ENCODE results near the gene PSD2. TPM values are rescaled to one million over a fixed set of nuclear protein-coding genes. Genes with fewer than 3 reads are reported as not detected.

PSD2 gene
- total RNA-seq, 1 donor from 2014 or later: not detected

DNA sequence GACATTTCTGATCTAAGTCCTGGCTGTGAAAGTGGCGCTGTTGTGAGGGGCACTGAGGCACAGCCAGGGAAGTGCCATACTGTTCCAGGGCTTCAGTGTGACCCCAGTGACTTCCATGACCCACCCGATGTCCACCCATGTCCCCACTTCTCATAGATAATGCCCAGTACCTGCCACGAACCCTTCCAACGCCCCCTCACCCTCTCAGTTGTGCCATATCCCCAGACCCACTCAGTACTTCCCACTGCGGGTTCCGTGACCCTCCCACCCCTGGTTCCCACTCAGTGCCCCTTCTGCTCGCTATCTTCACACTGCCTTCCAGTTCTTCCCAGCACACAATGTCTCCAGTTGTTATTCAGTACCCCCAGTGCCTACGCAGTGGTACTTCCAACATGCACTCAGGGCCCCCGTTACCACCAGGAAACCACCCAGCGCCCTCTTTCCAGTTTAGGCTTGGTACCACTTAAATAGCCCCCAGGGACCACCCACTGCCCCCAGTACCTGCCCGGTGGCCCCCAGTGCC lies 30.7 kb upstream of the PSD2 start:
- no peak for DNase-seq (ENCODE audit: low read depth)
- TF ChIP-seq, protein P1, sequence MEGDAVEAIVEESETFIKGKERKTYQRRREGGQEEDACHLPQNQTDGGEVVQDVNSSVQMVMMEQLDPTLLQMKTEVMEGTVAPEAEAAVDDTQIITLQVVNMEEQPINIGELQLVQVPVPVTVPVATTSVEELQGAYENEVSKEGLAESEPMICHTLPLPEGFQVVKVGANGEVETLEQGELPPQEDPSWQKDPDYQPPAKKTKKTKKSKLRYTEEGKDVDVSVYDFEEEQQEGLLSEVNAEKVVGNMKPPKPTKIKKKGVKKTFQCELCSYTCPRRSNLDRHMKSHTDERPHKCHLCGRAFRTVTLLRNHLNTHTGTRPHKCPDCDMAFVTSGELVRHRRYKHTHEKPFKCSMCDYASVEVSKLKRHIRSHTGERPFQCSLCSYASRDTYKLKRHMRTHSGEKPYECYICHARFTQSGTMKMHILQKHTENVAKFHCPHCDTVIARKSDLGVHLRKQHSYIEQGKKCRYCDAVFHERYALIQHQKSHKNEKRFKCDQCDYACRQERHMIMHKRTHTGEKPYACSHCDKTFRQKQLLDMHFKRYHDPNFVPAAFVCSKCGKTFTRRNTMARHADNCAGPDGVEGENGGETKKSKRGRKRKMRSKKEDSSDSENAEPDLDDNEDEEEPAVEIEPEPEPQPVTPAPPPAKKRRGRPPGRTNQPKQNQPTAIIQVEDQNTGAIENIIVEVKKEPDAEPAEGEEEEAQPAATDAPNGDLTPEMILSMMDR (conservative IDR thresholded peaks at IDR 0.05; ENCODE audit: low read depth, low read length): no peak
- H3K4me3 ChIP-seq (ENCODE audit: low read depth, low read length): no peak overlapping the region

DNA sequence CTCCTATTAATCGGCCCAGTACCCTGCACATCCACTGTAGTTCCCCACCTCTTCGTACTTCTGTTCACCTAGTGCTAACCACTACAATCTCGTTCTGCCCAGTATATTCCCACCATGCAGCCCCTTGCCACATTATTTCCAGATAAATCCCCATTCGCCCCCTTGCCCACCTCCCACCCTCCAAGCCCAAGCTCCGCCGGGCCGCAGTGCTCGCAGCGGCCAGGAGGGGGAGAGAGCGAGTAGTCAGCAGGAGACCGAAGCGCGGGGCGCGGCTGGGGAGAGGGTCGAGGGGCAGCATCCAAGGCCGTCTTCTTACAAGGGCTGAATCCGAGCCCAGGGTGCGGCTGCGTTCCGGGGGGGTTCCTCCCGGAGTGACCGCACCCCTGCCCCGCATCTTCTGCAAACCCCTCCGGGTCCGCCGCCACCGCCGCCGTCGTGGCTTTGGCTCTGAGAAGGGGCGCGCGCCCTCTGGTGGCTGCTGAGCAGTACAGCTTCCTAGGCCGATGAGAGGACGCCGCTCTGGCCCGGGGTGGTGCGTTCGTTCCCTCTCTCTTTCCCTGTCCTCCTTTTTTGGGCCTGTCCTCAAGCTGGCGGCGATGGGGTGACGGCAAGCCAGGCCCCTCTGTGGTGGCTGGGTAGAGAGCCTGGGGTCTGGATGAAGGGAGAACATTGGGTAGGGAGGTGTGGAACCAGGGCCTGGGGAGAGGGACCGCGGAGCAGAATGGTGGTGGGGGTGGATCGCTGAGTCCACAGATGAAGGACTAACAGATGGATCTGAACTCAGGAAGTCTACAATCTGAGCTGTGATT lies 30.0 kb upstream of the PSD2 start:
- TF ChIP-seq, protein P1 (conservative IDR thresholded peaks at IDR 0.05; ENCODE audit: low read depth, low read length): peak; percentile 73
- peak overlapping the region; percentile 56 for H3K4me3 ChIP-seq (ENCODE audit: low read depth, low read length)
- no peak for DNase-seq (ENCODE audit: low read depth)

DNA sequence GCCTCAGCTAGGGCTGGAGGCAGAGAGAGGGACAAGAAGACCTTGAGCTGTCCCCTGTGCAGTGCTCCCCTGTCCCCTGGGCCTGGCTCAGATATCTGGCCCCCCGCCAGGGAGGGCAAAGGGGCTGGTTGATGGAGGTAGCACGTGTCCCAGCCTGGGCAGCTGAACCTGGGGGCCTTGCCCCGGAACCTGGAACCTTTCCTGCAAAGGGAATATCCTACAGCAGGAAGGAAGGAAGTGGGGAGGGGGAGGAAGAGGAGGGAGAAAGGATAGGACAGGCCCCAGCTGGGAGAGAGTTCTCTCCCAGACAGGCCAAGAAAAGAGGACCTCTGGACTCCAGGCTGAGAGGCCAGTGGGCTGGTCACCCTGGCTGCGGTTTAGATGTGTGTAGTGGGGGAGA lies 27.6 kb upstream of the PSD2 start:
- H3K4me3 ChIP-seq (ENCODE audit: low read depth, low read length): no peak overlapping the region
- no peak for DNase-seq (ENCODE audit: low read depth)
- TF ChIP-seq, protein P1 (conservative IDR thresholded peaks at IDR 0.05; ENCODE audit: low read depth, low read length): no peak

DNA sequence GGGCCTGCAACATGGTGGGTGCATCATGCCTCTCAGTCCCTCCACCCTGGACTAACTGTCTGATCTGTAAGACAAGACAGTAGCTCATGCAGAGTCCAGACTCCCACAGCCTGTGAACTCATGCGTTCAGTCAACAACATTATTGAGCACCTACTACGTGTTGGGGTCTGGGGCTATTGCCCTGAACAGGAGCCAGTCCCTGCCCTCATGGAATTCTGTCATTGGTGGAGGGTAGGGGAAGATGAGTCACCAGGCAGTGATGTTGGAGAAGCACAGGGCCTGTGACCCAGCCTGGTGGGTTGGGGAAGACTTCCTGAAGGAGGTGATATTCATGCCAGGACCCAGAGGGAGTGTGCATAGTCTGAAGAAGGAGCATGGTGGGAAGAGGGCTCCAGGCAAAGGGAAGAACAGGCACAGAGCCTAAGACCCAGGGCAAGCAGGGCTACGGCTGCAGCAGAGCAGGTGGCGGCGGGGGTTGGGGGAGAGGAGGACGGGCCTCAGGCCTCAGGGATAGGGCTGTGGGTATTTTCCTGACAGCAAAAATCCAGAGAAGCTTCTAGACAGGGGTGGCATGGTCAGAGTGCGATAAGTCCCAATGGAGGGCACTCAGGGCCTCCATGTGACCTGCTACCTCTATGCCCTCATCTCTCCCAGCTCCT lies 26.7 kb upstream of the PSD2 start:
- TF ChIP-seq, protein P1 (conservative IDR thresholded peaks at IDR 0.05; ENCODE audit: low read depth, low read length): no peak
- DNase-seq (ENCODE audit: low read depth): no peak
- H3K4me3 ChIP-seq (ENCODE audit: low read depth, low read length): no peak overlapping the region

DNA sequence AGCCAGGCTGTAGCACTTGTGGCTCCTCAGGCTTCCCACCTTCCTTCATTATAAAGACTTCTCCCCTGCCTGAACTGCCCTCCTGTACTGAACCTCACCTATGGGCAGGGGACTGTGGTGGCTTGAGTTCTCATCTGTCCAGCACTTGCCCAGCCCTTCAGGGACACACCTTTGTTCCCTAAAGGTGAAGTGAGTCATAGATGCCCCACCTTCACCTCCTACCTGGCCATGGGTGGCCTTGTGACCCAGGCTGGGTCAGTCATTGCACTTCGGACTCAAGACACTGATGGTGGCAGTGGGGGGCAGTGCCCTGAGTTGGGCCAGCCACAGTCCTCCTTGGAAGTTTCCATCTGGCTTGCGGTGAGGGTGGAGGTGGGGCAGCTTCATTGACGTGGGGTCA lies 26.1 kb upstream of the PSD2 start:
- TF ChIP-seq, protein P1 (conservative IDR thresholded peaks at IDR 0.05; ENCODE audit: low read depth, low read length): no peak
- DNase-seq (ENCODE audit: low read depth): no peak
- no peak overlapping the region for H3K4me3 ChIP-seq (ENCODE audit: low read depth, low read length)

DNA sequence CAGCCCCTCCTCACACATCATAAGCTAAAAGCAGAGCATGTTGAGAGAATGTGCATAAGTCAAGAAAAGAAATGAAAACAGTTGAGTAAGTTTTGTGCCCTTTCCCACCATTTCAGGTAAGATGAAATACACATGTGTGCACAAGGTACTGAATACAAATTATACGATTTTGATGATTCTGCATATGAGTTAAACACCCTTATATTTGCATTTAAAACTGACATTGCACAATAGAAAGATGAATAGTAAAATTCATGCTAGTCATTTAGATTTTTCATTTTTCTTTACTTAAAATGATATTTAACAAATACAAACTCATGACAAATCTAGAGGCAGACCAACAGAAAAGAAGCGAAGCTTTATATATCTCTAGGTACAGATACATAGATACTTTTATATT lies 24.9 kb upstream of the PSD2 start:
- DNase-seq (ENCODE audit: low read depth): no peak
- TF ChIP-seq, protein P1 (conservative IDR thresholded peaks at IDR 0.05; ENCODE audit: low read depth, low read length): no peak
- H3K4me3 ChIP-seq (ENCODE audit: low read depth, low read length): no peak overlapping the region
